H1 (cell line): Measurements from ENCODE around the gene GPR150. TPM values are rescaled to one million over a fixed set of nuclear protein-coding genes. Genes with fewer than 3 reads are reported as not detected.

Experiments used
- CTCF ChIA-PET: fragments of 300-600 bp; sonication (Branson Sonifier 250); formaldehyde crosslinking; loops from one replicate; lab custom pipeline; 2021; ENCODE audit not compliant: partially characterized antibody; lab: Charles Lee
- POLR2A ChIA-PET: fragments of 300-600 bp; sonication (Branson Sonifier 250); formaldehyde crosslinking; loops from one replicate; lab custom pipeline; 2021; ENCODE audit warnings: inconsistent platforms; ENCODE audit not compliant: partially characterized antibody; lab: Charles Lee
- DNase-seq, 2 experiments: peaks; one replicate each; pipeline versions ENCODE4 v3.0.0 to v3.0.0-alpha.2; 2010 to 2022; ENCODE audit warnings: low spot score in 2 of 2, low read depth in 1 of 2, mixed read lengths in 1 of 2
- FAIRE-seq: peaks from 2 replicates; lab custom pipeline; 2011; peaks lifted over from hg19 to GRCh38; lab: Jason Lieb, UNC
- H2AFZ ChIP-seq: 2 replicates; pipeline ENCODE4 v1.8.1; 2012; ENCODE audit warnings: low read length, inconsistent platforms
- H2AK5ac ChIP-seq: 2 replicates; pipeline ENCODE4 v1.6.1; 2013; ENCODE audit warnings: low read depth, low read length
- H2BK120ac ChIP-seq: replicated peaks from 2 replicates; pipeline ENCODE3; 2013; ENCODE audit warnings: low read depth, low read length, inconsistent platforms
- H2BK12ac ChIP-seq: 2 replicates; pipeline ENCODE4 v1.6.1; 2013; ENCODE audit warnings: low read depth, low read length
- H2BK15ac ChIP-seq: 2 replicates; pipeline ENCODE4 v1.6.1; 2013; ENCODE audit warnings: low read length
- H2BK20ac ChIP-seq: 2 replicates; pipeline ENCODE4 v1.6.1; 2013; ENCODE audit warnings: low read length
- H2BK5ac ChIP-seq: 2 replicates; pipeline ENCODE4 v1.6.1; 2013; ENCODE audit warnings: low read depth, low read length
- H3K14ac ChIP-seq: 2 replicates; pipeline ENCODE4 v1.6.1; 2013; ENCODE audit warnings: inconsistent platforms; ENCODE audit not compliant: insufficient read length
- H3K18ac ChIP-seq: 2 replicates; pipeline ENCODE4 v1.6.1; 2013; ENCODE audit warnings: low read length; ENCODE audit errors: extremely low read depth
- H3K23ac ChIP-seq: 2 replicates; pipeline ENCODE4 v1.6.1; 2013; ENCODE audit warnings: inconsistent platforms; ENCODE audit not compliant: insufficient read length
- H3K23me2 ChIP-seq: 2 replicates; pipeline ENCODE4 v1.6.1; 2013; ENCODE audit warnings: low read depth, low read length
- H3K27ac ChIP-seq: 2 replicates; pipeline ENCODE4 v1.6.1; 2011; ENCODE audit warnings: low read depth, low read length, inconsistent platforms
- H3K27me3 ChIP-seq, 4 experiments: replicated peaks in 1 of 4; 1 replicate in 1 of 4; 2 replicates in 3 of 4; pipeline versions ENCODE4 v1.6.1 to v1.8.1; 2011 to 2013; ENCODE audit warnings: low read length in 3 of 4, mild to moderate bottlenecking in 3 of 4, inconsistent platforms in 2 of 4, mixed read lengths in 2 of 4, moderate library complexity in 1 of 4; ENCODE audit not compliant: control insufficient read depth in 3 of 4, insufficient read depth in 3 of 4; ENCODE audit errors: extremely low read depth in 1 of 4
- H3K36me3 ChIP-seq, 4 experiments: 2 replicates each; pipeline versions ENCODE4 v1.6.1 to v1.8.1; 2011 to 2013; ENCODE audit warnings: mild to moderate bottlenecking in 4 of 4, low read length in 3 of 4, moderate library complexity in 2 of 4, control low read depth in 1 of 4, inconsistent platforms in 1 of 4; ENCODE audit not compliant: insufficient read depth in 4 of 4, control insufficient read depth in 2 of 4
- H3K4ac ChIP-seq: replicated peaks from 2 replicates; pipeline ENCODE3; 2013; ENCODE audit warnings: low read length, low read depth, mixed read lengths, inconsistent platforms; ENCODE audit not compliant: insufficient read length
- H3K4me1 ChIP-seq, 4 experiments: replicated peaks in 1 of 4; 1 replicate in 1 of 4; 2 replicates in 3 of 4; pipeline versions ENCODE4 v1.6.1 to v1.8.1; 2011 to 2013; ENCODE audit warnings: low read length in 3 of 4, inconsistent platforms in 2 of 4, mixed read lengths in 1 of 4; ENCODE audit not compliant: insufficient read depth in 4 of 4, control insufficient read depth in 3 of 4
- H3K4me2 ChIP-seq, 2 experiments: 2 replicates each; pipeline versions ENCODE4 v1.6.1 to v1.8.1; 2011 to 2013; ENCODE audit warnings: low read depth in 2 of 2, low read length in 2 of 2, control low read depth in 1 of 2, inconsistent platforms in 1 of 2, mild to moderate bottlenecking in 1 of 2; ENCODE audit not compliant: insufficient read depth in 1 of 2
- H3K4me3 ChIP-seq, 4 experiments: fragments of 200-600, 300-600 bp in 1 of 4; sonication (generic), shearing (Covaris generic), sonication (Bioruptor Twin) in 1 of 4; 2 replicates each; pipeline versions ENCODE4 v1.5.1 to v1.8.1; 2011 to 2016; ENCODE audit warnings: low read length in 4 of 4, low read depth in 3 of 4, control low read depth in 2 of 4, inconsistent platforms in 2 of 4, mild to moderate bottlenecking in 2 of 4, mixed read lengths in 1 of 4, moderate library complexity in 1 of 4; ENCODE audit not compliant: insufficient read depth in 2 of 4; ENCODE audit errors: extremely low read depth in 1 of 4
- H3K56ac ChIP-seq: replicated peaks from 2 replicates; pipeline ENCODE3; 2013; ENCODE audit warnings: low read depth, mild to moderate bottlenecking, mixed read lengths, low read length, inconsistent platforms; ENCODE audit not compliant: insufficient read length
- H3K79me1 ChIP-seq: 2 replicates; pipeline ENCODE4 v1.6.1; 2013; ENCODE audit warnings: low read depth, low read length, control low read depth
- H3K79me2 ChIP-seq, 2 experiments: 2 replicates each; pipeline versions ENCODE4 v1.6.1 to v1.8.1; 2012 to 2013; ENCODE audit warnings: low read length in 2 of 2, mild to moderate bottlenecking in 2 of 2, inconsistent platforms in 1 of 2; ENCODE audit not compliant: insufficient read depth in 2 of 2, control insufficient read depth in 1 of 2
- H3K9ac ChIP-seq, 4 experiments: replicated peaks in 1 of 4; 1 replicate in 1 of 4; 2 replicates in 3 of 4; pipeline versions ENCODE4 v1.6.1 to v1.8.1; 2011 to 2013; ENCODE audit warnings: low read depth in 3 of 4, low read length in 3 of 4, control low read depth in 2 of 4, mild to moderate bottlenecking in 2 of 4, moderate library complexity in 2 of 4, inconsistent platforms in 1 of 4; ENCODE audit errors: extremely low read depth in 1 of 4
- H3K9me3 ChIP-seq, 2 experiments: 2 replicates each; pipeline versions ENCODE4 v1.6.1 to v1.8.1; 2012 to 2013; ENCODE audit warnings: mild to moderate bottlenecking in 2 of 2, moderate library complexity in 2 of 2, control low read depth in 1 of 2, inconsistent platforms in 1 of 2, low read depth in 1 of 2, low read length in 1 of 2, mixed read lengths in 1 of 2; ENCODE audit not compliant: insufficient read depth in 2 of 2
- H4K20me1 ChIP-seq, 2 experiments: replicated peaks in 1 of 2; 2 replicates each; pipeline versions ENCODE3 to v1.8.1; 2011 to 2013; ENCODE audit warnings: inconsistent platforms in 2 of 2, low read length in 2 of 2, mild to moderate bottlenecking in 1 of 2; ENCODE audit not compliant: insufficient read depth in 2 of 2, control insufficient read depth in 1 of 2
- H4K5ac ChIP-seq: 2 replicates; pipeline ENCODE4 v1.6.1; 2013; ENCODE audit warnings: low read length, low read depth, mixed read lengths, inconsistent platforms; ENCODE audit not compliant: insufficient read length
- H4K8ac ChIP-seq: 2 replicates; pipeline ENCODE4 v1.8.0; 2013; ENCODE audit warnings: mild to moderate bottlenecking, moderate library complexity, low read length, inconsistent platforms; ENCODE audit not compliant: insufficient read depth; ENCODE audit errors: extremely low read depth
- H4K91ac ChIP-seq: replicated peaks from 2 replicates; pipeline ENCODE3; 2013; ENCODE audit warnings: low read length, mixed read lengths, inconsistent platforms; ENCODE audit not compliant: insufficient read length
- BACH1 ChIP-seq: IDR thresholded peaks from 2 replicates; pipeline ENCODE4 v1.6.1; 2012; ENCODE audit warnings: low read length, improper control_type of control experiment
- EGR1 ChIP-seq: IDR thresholded peaks from 2 replicates; pipeline ENCODE4 v1.6.1; 2011; ENCODE audit warnings: low read depth, low read length, borderline replicate concordance
- NANOG ChIP-seq: IDR thresholded peaks from 2 replicates; pipeline ENCODE4 v1.6.1; 2011; ENCODE audit warnings: low read length, low read depth, mild to moderate bottlenecking, inconsistent platforms; ENCODE audit not compliant: insufficient read depth, poor library complexity, severe bottlenecking
- POU5F1 ChIP-seq: IDR thresholded peaks from 2 replicates; pipeline ENCODE4 v1.6.1; 2011; ENCODE audit warnings: low read depth, mild to moderate bottlenecking, low read length, moderate library complexity
- WGBS, 2 experiments: shearing (Covaris generic) in 1 of 2; methylation state at CpG; one replicate each; pipeline versions ENCODE4 v1.1.6 to v1.1.7; 2013 to 2015; ENCODE audit warnings: low lambda C conversion rate in 2 of 2, mixed read lengths in 2 of 2, inconsistent platforms in 1 of 2, low coverage in 1 of 2, missing lambda C conversion rate in 1 of 2; ENCODE audit not compliant: insufficient replicate concordance in 2 of 2, insufficient coverage in 1 of 2, insufficient read length in 1 of 2; ENCODE audit errors: extremely low coverage in 1 of 2, missing lambda C conversion rate in 1 of 2; 5-methylcytosine and 5-hydroxymethylcytosine counted together
- polyA plus RNA-seq, 7 experiments: library from polyadenylated mRNA; depleted of rRNA in 3 of 7; stranded (reverse) in 5 of 7; unstranded in 2 of 7; fragments of >200 nt in 5 of 7; fragments of 200-250 nt in 2 of 7; gene quantifications; 1 replicate in 5 of 7; 2 replicates in 1 of 7; 4 replicates in 1 of 7; pipeline versions ENCODE4 v1.2.1 to v1.2.3, GENCODE V29; 2011 to 2013; ENCODE audit warnings: missing spikeins in 2 of 7, mixed read lengths in 2 of 7
- total RNA-seq: library from RNA; stranded (reverse); fragmentation: NEBNext Ultra II Directional; extraction: Animal tissue kit (Norgen Biotek cat#: 25700); gene quantifications from 2 replicates; pipeline ENCODE4 v1.2.1, GENCODE V29; 2021
- TF ChIP-seq, protein P1 (sequence below): IDR thresholded peaks from 2 replicates; pipeline ENCODE4 v1.6.1; 2011; ENCODE audit warnings: low read length, improper control_type of control experiment

GPR150 gene
- total and polyA plus RNA-seq, 2 of the 8 experiments (the other 6 are each of a cell fraction or from before 2014, with no cell fraction given), result 0.14 TPM; not detected in 1

GRCh38 chr5:95660060-95660459 lies 40.2 kb downstream of the GPR150 start:
- CTCF ChIA-PET, result interaction anchor here (1.3 kb wide), 1 partner anchor 13 kb away, joined by 3 read pairs; no protein-coding TSS in a partner anchor
- no peak overlapping the region for H3K27ac ChIP-seq
- TF ChIP-seq EGR1 (no peak), POU5F1 (no peak), NANOG (no peak), BACH1 (no peak)
- TF ChIP-seq, protein P1, sequence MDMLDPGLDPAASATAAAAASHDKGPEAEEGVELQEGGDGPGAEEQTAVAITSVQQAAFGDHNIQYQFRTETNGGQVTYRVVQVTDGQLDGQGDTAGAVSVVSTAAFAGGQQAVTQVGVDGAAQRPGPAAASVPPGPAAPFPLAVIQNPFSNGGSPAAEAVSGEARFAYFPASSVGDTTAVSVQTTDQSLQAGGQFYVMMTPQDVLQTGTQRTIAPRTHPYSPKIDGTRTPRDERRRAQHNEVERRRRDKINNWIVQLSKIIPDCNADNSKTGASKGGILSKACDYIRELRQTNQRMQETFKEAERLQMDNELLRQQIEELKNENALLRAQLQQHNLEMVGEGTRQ, result no peak

More at GRCh38 chr5:95660060-95660459, 40.2 kb downstream of the GPR150 start:
- Histone ChIP-seq H3K56ac (no peak overlapping the region), H3K4me3 (no peak overlapping the region), H4K5ac (no peak overlapping the region), H2BK120ac (no peak overlapping the region), H3K23ac (no peak overlapping the region), H3K9me3 (no peaks in the 10 kb centered on the region), H3K79me2 (no peaks in the 10 kb centered on the region), H3K4me2 (no peak overlapping the region), H3K27me3 (no peaks in the 10 kb centered on the region), H3K4me1 (no peaks in the 10 kb centered on the region), H2AFZ (no peak overlapping the region), H3K79me1 (no peaks in the 10 kb centered on the region), H3K14ac (no peak overlapping the region), H2BK12ac (no peak overlapping the region), H4K20me1 (no peaks in the 10 kb centered on the region), H2BK15ac (no peak overlapping the region), H2BK20ac (no peak overlapping the region), H2AK5ac (no peak overlapping the region), H3K36me3 (no peaks in the 10 kb centered on the region), H3K9ac (no peak overlapping the region), H3K18ac (no peak overlapping the region), H2BK5ac (no peak overlapping the region), H3K4ac (no peak overlapping the region), H4K8ac (no peak overlapping the region), H3K23me2 (no peaks in the 10 kb centered on the region), H4K91ac (no peak overlapping the region)
- POLR2A ChIA-PET, result no interaction called here
- FAIRE-seq, result no peak
- 77% methylated on average over 2 of the region's 2 CpGs; no CpG with 5 or more reads in 1 of the 2 experiments for WGBS, 2 experiments
- no peak for DNase-seq
